Type B pancreatic cell (in vitro differentiated cells): Measurements from ENCODE around the gene SDCBP2. TPM values are rescaled to one million over a fixed set of nuclear protein-coding genes. Genes with fewer than 3 reads are reported as not detected.

Experiments
- DNase-seq: peaks from one replicate; pipeline ENCODE4 v3.0.0; 2021; ENCODE audit warnings: mixed read lengths; ENCODE audit not compliant: unreplicated experiment; ENCODE audit errors: extremely low spot score
- H3K27ac Mint-ChIP-seq: 2 replicates; pipeline ENCODE4 v1.8.0; 2021; ENCODE audit warnings: mild to moderate bottlenecking, mixed read lengths
- H3K27me3 Mint-ChIP-seq: 2 replicates; pipeline ENCODE4 v1.8.0; 2021; ENCODE audit warnings: mixed read lengths
- H3K36me3 Mint-ChIP-seq: 2 replicates; pipeline ENCODE4 v1.8.0; 2021; ENCODE audit warnings: mixed read lengths
- H3K4me1 Mint-ChIP-seq: one replicate; pipeline ENCODE4 v1.8.0; 2021; ENCODE audit warnings: mixed read lengths; ENCODE audit not compliant: unreplicated experiment
- H3K4me3 Mint-ChIP-seq: 2 replicates; pipeline ENCODE4 v1.8.0; 2021; ENCODE audit warnings: mild to moderate bottlenecking, mixed read lengths
- H3K9me3 Mint-ChIP-seq: 2 replicates; pipeline ENCODE4 v1.8.0; 2021; ENCODE audit warnings: mixed read lengths
- total RNA-seq: library from RNA; stranded (reverse); gene quantifications from 2 replicates; pipeline ENCODE4 v1.2.1, GENCODE V29; 2021; ENCODE audit warnings: low replicate concordance
- TF ChIP-seq, protein P1 (sequence below): fragments of 200-600 bp; sonication (generic); conservative IDR thresholded peaks from 2 replicates; pipeline ENCODE4 v1.5.0; 2021; ENCODE audit warnings: antibody characterized with exemption, mild to moderate bottlenecking

SDCBP2 gene
- total RNA-seq, 1 donor from 2014 or later, result 4.9 TPM

DNA sequence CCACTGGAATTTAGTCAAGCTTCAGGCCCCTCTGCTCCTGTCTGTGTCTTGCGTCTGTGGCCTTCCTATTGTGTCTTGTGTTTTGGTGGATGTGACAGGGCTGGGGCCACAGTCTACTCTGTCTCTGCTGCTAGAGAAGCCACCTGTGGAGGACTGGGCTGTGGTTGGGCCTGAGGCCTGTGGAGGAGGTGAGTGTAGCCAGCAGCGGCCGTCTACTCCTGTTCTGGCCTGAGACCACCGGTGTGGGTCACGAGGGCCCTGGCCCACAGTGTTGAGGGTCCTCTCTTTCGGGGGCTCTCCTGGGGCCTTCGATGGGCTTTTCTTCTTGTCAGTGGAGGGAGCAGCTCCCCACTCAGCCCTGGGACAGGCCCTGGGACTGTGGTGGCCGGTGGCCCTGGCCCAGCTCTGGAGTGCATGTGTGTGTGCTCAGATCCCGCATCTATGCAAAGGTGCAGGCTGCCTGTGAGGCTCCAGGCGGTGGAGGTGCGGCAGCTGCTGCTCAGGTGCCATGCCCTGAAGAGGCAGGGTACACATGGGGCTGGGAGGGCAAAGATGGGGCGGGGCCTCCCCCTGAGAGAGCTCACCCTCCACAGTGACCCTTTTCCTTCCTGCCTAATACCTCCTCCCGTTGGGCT, 20.8 kb downstream of the SDCBP2 start:
- H3K27ac Mint-ChIP-seq, result no peak overlapping the region
- no peak for DNase-seq

DNA sequence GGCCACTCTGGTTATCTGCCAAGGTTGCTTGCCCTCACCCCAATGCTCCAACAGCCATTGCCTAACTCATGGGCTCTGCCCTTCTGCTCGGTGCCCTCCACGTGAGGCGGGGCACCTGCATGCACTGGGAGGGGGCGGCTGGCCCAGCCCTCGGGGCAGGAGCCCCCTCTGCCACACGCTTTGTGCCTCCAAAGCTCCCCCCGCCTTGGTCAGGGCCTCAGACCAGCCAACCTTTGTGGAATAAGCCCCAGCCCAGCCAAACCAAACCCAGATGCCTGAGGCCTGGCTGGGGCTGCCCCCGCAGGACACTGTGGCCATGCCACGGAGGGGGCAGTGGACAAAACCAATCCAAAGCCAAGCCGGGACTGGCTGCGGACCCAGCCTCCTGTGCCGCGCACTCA, 21.4 kb downstream of the SDCBP2 start:
- Mint-ChIP-seq H3K4me1 (no peaks in the 10 kb centered on the region), H3K27ac (no peak overlapping the region), H3K36me3 (no peaks in the 10 kb centered on the region), H3K4me3 (no peak overlapping the region), H3K9me3 (no peaks in the 10 kb centered on the region), H3K27me3 (no peaks in the 10 kb centered on the region)
- DNase-seq, result no peak
- TF ChIP-seq, protein P1, sequence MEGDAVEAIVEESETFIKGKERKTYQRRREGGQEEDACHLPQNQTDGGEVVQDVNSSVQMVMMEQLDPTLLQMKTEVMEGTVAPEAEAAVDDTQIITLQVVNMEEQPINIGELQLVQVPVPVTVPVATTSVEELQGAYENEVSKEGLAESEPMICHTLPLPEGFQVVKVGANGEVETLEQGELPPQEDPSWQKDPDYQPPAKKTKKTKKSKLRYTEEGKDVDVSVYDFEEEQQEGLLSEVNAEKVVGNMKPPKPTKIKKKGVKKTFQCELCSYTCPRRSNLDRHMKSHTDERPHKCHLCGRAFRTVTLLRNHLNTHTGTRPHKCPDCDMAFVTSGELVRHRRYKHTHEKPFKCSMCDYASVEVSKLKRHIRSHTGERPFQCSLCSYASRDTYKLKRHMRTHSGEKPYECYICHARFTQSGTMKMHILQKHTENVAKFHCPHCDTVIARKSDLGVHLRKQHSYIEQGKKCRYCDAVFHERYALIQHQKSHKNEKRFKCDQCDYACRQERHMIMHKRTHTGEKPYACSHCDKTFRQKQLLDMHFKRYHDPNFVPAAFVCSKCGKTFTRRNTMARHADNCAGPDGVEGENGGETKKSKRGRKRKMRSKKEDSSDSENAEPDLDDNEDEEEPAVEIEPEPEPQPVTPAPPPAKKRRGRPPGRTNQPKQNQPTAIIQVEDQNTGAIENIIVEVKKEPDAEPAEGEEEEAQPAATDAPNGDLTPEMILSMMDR, result no peak

More for the DNA sequence above, 20.8 kb downstream of the SDCBP2 start:
- no peaks in the 10 kb centered on the region for H3K36me3 Mint-ChIP-seq
- H3K4me1 Mint-ChIP-seq, result no peaks in the 10 kb centered on the region
- TF ChIP-seq, protein P1, result no peak
- H3K9me3 Mint-ChIP-seq, result no peaks in the 10 kb centered on the region
- no peaks in the 10 kb centered on the region for H3K27me3 Mint-ChIP-seq
- H3K4me3 Mint-ChIP-seq, result no peak overlapping the region

DNA sequence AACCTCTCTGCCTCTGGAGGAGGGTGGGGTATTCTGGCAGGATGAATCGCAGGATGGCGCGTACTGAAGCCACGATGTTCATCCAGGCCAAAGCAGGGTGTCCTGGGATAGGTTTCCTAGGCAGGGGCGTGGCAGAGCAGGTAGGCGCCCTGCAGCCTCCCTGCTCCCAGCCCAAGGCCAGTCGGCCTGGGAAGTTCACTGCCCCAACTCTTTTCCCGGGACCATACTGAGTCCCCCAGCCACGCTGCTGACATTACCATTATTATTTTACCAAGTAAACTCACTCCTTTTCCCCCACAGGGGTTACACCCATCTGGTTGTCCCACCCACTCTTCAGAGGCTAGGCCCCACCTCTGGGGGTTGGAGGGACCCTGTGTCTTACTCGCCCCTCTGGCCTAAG, 21.8 kb downstream of the SDCBP2 start:
- H3K4me3 Mint-ChIP-seq, result no peak overlapping the region
- TF ChIP-seq, protein P1, result no peak
- no peak overlapping the region for H3K27ac Mint-ChIP-seq

DNA sequence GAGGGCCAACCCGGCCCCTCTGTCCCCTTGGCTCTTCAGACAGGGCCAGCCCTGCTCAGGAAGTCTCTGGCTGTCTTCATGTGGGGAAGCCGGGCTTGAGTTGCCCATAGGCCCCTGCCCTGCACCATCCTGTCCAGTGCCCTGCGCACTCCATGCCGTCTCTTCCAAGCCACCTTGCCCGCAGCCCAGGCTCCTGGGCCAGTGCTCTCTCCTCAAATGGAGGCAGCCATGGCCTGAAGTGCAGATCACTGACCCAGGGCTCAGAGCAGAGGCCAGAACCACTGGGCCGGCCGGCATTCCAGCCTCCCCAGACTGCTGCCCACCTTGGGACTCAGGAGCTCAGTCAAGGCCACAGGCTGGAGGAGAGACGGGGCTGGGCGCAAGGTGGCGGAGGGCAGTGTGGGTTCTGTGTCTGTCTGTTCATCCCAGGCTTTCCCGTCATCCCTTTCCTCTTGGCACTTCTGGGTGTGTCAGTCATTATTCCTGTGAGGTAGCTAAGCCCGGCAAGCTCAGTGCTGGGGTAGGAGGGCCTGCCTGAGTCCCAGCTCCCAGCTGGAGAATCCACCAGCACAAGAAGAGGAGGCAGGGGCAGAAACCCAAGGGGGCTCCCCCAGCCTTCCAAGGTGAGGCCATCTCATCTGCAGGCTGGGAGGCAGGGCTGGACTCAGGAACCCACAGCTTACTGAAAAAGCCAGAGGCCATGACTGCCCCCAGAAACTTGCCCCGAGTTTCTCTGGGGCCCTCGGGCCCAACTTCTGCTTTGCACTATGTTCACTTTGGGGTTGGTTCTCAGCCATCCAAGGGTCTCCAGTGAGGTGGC, 22.4 kb downstream of the SDCBP2 start:
- Mint-ChIP-seq H3K4me3 (no peak overlapping the region), H3K27ac (no peak overlapping the region), H3K4me1 (no peaks in the 10 kb centered on the region), H3K9me3 (no peaks in the 10 kb centered on the region), H3K36me3 (no peaks in the 10 kb centered on the region), H3K27me3 (no peaks in the 10 kb centered on the region)
- TF ChIP-seq, protein P1, result no peak
- no peak for DNase-seq

More for the DNA sequence above, 21.8 kb downstream of the SDCBP2 start:
- Mint-ChIP-seq H3K4me1 (no peaks in the 10 kb centered on the region), H3K36me3 (no peaks in the 10 kb centered on the region), H3K9me3 (no peaks in the 10 kb centered on the region), H3K27me3 (no peaks in the 10 kb centered on the region)
- no peak for DNase-seq

DNA sequence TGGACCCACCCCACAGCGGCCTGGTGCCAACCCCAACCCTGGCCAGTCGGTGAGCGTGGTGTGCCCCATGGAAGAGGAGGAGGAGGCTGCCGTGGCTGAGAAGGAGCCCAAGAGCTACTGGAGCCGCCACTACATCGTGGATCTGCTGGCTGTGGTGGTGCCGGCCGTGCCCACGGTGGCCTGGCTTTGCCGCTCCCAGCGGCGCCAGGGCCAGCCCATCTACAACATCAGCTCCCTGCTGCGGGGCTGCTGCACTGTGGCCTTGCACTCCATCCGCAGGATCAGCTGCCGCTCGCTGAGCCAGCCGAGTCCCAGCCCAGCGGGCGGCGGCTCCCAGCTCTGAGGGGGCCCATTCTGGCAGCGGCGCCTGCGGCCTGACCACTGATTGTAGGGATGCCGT, 23.2 kb downstream of the SDCBP2 start:
- DNase-seq, result no peak
- Mint-ChIP-seq H3K27ac (no peak overlapping the region), H3K9me3 (no peaks in the 10 kb centered on the region), H3K27me3 (no peaks in the 10 kb centered on the region), H3K36me3 (no peaks in the 10 kb centered on the region), H3K4me3 (no peak overlapping the region), H3K4me1 (no peaks in the 10 kb centered on the region)
- TF ChIP-seq, protein P1, result no peak
